ENCODE measurements around the gene CARS1.

GRCh38 chr11:2951231-2952110 is 105.8 kb downstream of the CARS1 start:
- TF ChIP-seq CTCF (IDR thresholded peaks at IDR 0.05 in 4 of 5, conservative IDR thresholded peaks at IDR 0.05 in 1 of 5) = no peak
- TF ChIP-seq POLR2A (IDR thresholded peaks at IDR 0.05) = no peak

All from gastrocnemius medialis (tissue), 4 donors.